ENCODE data around the gene BRSK2. TPM values are rescaled to one million over a fixed set of nuclear protein-coding genes. Genes with fewer than 3 reads are reported as not detected.

BRSK2 gene
- total RNA-seq, 1 experiment from 2014 or later = not detected

- DNase-seq = no peak
- Histone ChIP-seq H3K4me1 (no peaks in the 10 kb centered on the region), H3K27ac (no peak overlapping the region), H3K4me3 (no peak overlapping the region), H3K27me3 (no peaks in the 10 kb centered on the region), H3K9me3 (replicated peaks) (no peaks in the 10 kb centered on the region), H3K36me3 (no peaks in the 10 kb centered on the region)
Observed at GRCh38 chr11:1480555-1481482, 91.1 kb downstream of the BRSK2 start.

GRCh38 chr11:1481483-1481825 is 91.7 kb downstream of the BRSK2 start:
- no peak overlapping the region for H3K4me3 ChIP-seq
- no peaks in the 10 kb centered on the region for H3K4me1 ChIP-seq
- no peak for DNase-seq
- no peaks in the 10 kb centered on the region for H3K27me3 ChIP-seq
- no peaks in the 10 kb centered on the region for H3K36me3 ChIP-seq
- H3K27ac ChIP-seq = no peak overlapping the region
- H3K9me3 ChIP-seq (replicated peaks) = no peaks in the 10 kb centered on the region

GRCh38 chr11:1481861-1482441 is 92.2 kb downstream of the BRSK2 start:
- H3K36me3 ChIP-seq = no peaks in the 10 kb centered on the region
- no peaks in the 10 kb centered on the region for H3K9me3 ChIP-seq (replicated peaks)
- H3K4me1 ChIP-seq = no peaks in the 10 kb centered on the region
- DNase-seq = no peak
- no peak overlapping the region for H3K4me3 ChIP-seq
- H3K27ac ChIP-seq = no peak overlapping the region
- H3K27me3 ChIP-seq = no peaks in the 10 kb centered on the region

GRCh38 chr11:1482581-1483444 is 93.1 kb downstream of the BRSK2 start:
- no peak overlapping the region for H3K27ac ChIP-seq
- no peaks in the 10 kb centered on the region for H3K9me3 ChIP-seq (replicated peaks)
- H3K27me3 ChIP-seq = no peaks in the 10 kb centered on the region
- H3K4me3 ChIP-seq = no peak overlapping the region
- H3K36me3 ChIP-seq = no peaks in the 10 kb centered on the region
- H3K4me1 ChIP-seq = no peaks in the 10 kb centered on the region
- DNase-seq = no peak

DNA sequence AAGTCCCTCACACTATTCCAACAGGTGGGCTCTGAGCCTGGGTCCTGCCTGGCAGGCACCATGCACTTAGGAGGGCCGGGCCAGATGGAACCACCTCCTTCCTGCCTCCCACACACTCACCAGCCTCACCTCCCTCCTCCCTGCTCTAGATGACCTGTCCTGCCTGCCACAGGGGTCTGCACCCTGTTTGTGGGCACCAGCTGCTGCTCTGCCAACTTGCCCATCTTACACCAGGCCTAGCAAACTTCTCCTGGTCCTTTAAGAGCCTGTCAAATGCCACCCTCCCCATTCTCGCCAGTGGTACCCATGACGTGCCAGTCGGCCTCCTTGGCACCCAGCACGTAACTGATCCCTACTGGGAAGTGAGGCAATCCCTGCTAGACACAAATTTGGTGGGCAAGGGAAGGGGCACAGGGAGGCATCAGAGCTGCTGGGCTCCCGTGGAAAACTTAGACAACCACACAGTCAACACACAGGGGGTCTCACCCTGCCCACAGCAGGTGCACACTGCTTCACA is 93.8 kb downstream of the BRSK2 start:
- no peak overlapping the region for H3K4me3 ChIP-seq
- no peaks in the 10 kb centered on the region for H3K27me3 ChIP-seq
- DNase-seq = no peak
- no peak overlapping the region for H3K27ac ChIP-seq
- no peaks in the 10 kb centered on the region for H3K36me3 ChIP-seq
- H3K9me3 ChIP-seq (replicated peaks) = no peaks in the 10 kb centered on the region
- H3K4me1 ChIP-seq = no peaks in the 10 kb centered on the region

GRCh38 chr11:1484061-1484671 is 94.4 kb downstream of the BRSK2 start:
- Histone ChIP-seq H3K4me1 (no peaks in the 10 kb centered on the region), H3K36me3 (no peaks in the 10 kb centered on the region), H3K27me3 (no peaks in the 10 kb centered on the region), H3K4me3 (no peak overlapping the region), H3K27ac (no peak overlapping the region), H3K9me3 (replicated peaks) (no peaks in the 10 kb centered on the region)
- no peak for DNase-seq

- no peak for DNase-seq
- H3K36me3 ChIP-seq = no peaks in the 10 kb centered on the region
- no peaks in the 10 kb centered on the region for H3K27me3 ChIP-seq
- no peaks in the 10 kb centered on the region for H3K4me1 ChIP-seq
- no peak overlapping the region for H3K4me3 ChIP-seq
- H3K9me3 ChIP-seq (replicated peaks) = no peaks in the 10 kb centered on the region
- no peak overlapping the region for H3K27ac ChIP-seq
Observed at GRCh38 chr11:1484695-1485503, 95.2 kb downstream of the BRSK2 start.

GRCh38 chr11:1485504-1485885 is 95.8 kb downstream of the BRSK2 start:
- Histone ChIP-seq H3K27me3 (no peaks in the 10 kb centered on the region), H3K9me3 (replicated peaks) (no peaks in the 10 kb centered on the region), H3K4me1 (no peaks in the 10 kb centered on the region), H3K36me3 (no peaks in the 10 kb centered on the region), H3K27ac (no peak overlapping the region), H3K4me3 (no peak overlapping the region)
- DNase-seq = no peak

DNA sequence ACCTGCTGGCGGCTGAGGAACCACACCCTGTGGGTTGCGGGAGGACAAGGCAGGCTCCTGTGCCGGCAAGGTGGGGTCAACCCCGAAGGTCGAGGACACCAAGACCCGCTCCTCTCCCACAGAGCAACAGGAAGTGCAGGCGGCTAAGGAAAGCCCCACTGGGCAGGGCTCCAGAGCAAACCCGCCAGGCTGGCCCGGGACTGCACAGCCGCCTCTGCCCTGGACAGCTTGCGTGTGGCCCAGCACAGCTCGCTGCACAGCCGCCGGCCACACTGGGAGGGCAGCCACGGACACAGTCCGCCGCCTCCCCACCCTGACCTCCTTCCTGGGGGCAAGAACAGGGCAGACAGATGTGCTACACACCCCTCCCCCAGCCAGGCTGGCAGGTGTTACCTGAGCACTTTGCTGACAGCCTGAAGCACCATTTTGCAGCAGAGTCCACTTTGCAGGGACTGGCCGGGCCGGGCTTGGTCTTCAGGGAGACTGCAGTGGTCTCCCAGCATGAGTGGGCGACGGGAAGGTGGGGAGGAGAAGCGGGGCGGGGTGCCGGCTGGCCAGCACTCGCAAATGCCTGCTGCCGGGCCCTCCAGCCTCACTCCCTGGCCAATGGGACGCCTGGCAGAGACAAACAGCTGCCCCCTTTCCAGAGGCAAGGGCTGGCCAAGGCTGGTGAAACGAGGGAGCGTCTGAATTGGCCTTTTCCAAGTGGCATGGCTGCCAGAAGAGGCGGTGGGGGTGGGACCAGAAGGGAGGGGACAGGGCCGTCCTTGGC is 96.5 kb downstream of the BRSK2 start, which contains the start of gene MOB2:
Gene MOB2 (minus strand): TSS at position 726 of the 772 bp plus-strand sequence. CDS start 223 bp downstream, at position 503.
- no peak within 1 kb of the TSS for H3K27ac ChIP-seq
- no peaks in the 10 kb centered on the region for H3K36me3 ChIP-seq
- no peak within 1 kb of the TSS for H3K4me3 ChIP-seq
- H3K27me3 ChIP-seq = no peaks in the 10 kb centered on the region
- no peaks in the 10 kb centered on the region for H3K9me3 ChIP-seq (replicated peaks)
- peak; percentile 13 to 19 for DNase-seq
- no peaks in the 10 kb centered on the region for H3K4me1 ChIP-seq

GRCh38 chr11:1487091-1487850 is 97.5 kb downstream of the BRSK2 start:
- Histone ChIP-seq H3K27ac (no peak overlapping the region), H3K4me1 (no peaks in the 10 kb centered on the region), H3K4me3 (no peak overlapping the region), H3K36me3 (no peaks in the 10 kb centered on the region), H3K9me3 (replicated peaks) (no peaks in the 10 kb centered on the region), H3K27me3 (no peaks in the 10 kb centered on the region)
- DNase-seq = no peak

GRCh38 chr11:1487851-1488574 is 98.3 kb downstream of the BRSK2 start:
- Histone ChIP-seq H3K4me1 (no peaks in the 10 kb centered on the region), H3K4me3 (no peak overlapping the region), H3K9me3 (replicated peaks) (no peaks in the 10 kb centered on the region), H3K27me3 (no peaks in the 10 kb centered on the region), H3K27ac (no peak overlapping the region), H3K36me3 (no peaks in the 10 kb centered on the region)
- no peak for DNase-seq

DNA sequence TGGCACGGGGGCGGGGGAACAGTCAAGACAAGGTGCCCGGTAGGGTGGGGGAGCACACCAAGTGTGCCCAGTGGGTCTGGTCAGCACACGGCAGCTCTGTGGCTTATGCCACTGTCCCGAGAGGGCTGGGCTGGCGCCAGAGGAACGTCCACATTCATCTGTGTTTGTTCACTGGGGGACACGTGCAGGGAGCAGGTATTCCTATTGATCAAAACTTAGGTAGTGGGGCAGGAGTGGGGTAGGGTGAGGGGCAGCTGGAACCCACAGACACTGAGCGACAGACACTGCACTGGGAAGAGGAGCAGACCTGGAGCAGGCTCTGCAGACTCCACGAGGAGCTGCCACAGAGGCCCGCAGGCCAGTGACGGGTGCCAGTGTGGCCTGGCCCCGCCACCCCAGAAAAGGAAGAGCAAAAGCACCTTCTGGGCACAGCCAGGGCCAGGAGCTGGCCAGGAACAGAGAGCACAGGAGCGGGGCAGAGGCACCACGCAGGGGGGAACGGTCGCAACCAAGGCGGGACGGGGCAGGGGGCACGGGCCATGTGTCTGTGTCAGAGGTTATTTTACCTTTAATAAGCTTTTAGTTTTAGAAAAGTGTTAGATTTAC is 98.9 kb downstream of the BRSK2 start:
- H3K27ac ChIP-seq = no peak overlapping the region
- no peak overlapping the region for H3K4me3 ChIP-seq
- H3K9me3 ChIP-seq (replicated peaks) = no peaks in the 10 kb centered on the region
- H3K27me3 ChIP-seq = no peaks in the 10 kb centered on the region
- H3K4me1 ChIP-seq = no peaks in the 10 kb centered on the region
- H3K36me3 ChIP-seq = no peaks in the 10 kb centered on the region
- DNase-seq = no peak
